HG03439 (cell line): ENCODE measurements around the gene CD33.

Experiments
- ATAC-seq: cut with Tn5 transposase; IDR thresholded peaks from one replicate; pipeline ENCODE4 v1.9.1; 2021; ENCODE audit warnings: mild to moderate bottlenecking, moderate library complexity; ENCODE audit not compliant: unreplicated experiment

CD33 gene

DNA sequence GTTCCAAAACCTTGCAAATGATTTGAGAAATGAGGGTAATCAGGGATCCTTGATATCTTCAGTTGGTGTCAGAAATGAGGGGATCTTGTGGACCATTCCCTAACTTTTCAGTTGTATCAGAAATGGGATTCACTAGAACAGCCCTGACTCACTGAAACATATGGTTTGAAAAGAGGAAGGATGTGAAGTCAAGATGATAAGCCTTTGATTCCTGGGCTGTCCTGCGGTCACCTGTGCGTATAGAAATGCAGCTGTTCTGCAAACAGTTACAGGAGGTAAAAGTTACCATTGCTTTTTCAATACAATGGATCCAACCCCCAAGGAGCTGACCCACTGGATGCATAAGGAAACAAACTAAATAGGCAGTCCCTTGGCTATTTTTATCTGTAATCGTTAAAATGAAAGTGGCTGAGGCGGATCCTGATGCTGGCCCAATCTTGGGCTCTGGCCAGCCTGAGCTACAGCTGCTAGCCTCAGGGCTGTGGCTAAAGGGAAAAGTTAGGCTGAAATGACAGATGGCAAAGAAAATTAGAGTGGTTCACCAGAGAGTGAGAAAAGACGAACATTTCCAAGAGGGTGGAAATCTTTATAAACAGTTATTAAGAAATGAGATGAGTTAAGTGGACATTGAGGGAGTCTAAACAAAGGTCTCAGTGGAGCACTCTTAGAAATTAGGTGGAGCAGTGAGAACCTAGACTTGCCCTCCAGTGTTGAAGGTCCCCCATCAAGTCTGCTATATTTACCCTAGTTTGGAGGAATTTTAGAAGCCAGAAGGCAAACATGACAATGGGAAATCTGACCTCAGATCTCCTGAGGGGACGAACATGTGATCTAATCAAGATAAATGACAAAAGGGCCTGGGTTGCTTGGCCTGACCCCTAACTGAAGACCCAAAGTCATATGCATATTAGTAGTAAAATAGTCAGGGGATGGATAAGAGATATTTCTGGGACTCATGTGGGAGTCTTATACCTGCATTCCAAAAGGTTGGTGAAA lies 33.6 kb downstream of the CD33 start:
- ATAC-seq: no peak

DNA sequence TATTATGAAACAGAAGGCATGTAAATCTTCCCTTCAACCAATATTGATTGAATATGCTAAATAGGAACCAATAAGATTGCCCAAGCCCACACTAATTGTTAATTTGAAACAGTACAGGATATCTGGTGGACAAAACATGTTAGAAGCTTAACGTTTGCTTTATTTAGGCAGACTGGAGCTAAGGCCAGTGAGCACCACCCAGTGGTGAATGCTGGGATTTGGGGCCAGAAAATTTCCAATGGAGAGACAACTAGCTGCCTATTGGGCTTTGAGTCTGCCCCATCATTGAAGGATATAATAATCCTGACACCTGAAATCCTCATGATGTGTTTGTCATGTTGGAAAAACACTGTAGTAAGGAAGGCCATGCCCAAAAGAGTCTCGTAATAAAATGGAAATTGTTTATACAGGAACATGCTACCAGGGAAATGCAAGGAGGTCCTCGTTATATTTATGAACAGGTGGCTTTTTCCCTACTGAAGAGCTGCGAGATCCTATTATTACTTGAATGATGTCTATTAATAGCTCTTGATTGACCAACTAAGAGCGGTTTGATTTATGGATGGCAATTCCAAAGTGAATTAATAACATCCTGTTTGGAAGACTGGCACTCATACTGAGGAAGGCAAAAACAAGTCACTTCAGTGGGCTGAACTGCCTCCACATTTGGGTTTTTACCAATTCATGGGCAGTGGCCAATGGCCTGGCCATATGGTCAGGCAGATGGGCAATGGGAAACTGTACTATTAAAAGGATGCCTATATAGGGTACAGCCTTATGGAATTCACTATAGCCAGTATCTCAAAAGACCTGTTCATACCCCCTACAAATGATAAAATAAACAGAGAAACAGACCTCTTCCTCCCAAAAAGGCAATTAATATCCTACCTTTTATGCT lies 34.7 kb downstream of the CD33 start:
- ATAC-seq: no peak

DNA sequence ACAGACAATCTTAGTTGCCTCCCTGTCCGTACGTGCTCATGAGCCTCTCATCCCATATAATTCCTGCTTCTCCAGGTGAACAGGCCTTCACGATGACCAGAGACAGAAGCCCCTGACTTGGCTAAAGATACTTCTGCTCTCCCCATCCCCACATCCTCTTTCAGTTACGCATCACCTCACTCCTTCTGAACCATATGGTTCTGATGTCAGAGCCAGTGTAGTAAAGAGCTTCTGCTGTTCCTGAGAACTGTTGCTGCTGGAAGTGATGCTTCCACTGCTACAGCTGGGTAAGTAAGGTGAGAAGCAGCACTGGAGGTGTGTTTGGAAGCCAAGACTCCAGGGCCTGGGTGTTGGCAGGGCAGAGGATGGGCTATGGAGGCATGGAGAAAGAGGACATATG lies 38.9 kb downstream of the CD33 start:
- ATAC-seq: no peak

DNA sequence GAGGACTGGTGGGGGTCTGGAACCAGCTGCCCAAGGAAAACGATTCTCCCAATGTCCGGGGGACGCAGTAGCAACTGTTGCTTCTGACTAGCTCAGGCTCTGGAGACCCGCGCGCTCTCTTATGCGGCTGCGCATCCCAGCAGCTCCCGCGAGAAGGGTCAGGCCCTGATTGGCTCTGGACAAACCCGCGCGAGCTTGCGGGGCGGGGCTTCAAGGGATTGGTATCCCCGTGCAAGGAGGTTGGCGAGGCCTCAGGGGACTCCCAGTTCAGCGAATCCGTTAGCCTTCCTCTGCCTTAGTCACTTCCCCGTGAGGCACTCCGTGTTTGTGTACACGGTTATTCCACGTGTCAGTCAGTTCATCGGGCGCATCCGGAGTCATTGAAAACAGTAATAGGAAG lies 46.2 kb downstream of the CD33 start:
- ATAC-seq: no peak

DNA sequence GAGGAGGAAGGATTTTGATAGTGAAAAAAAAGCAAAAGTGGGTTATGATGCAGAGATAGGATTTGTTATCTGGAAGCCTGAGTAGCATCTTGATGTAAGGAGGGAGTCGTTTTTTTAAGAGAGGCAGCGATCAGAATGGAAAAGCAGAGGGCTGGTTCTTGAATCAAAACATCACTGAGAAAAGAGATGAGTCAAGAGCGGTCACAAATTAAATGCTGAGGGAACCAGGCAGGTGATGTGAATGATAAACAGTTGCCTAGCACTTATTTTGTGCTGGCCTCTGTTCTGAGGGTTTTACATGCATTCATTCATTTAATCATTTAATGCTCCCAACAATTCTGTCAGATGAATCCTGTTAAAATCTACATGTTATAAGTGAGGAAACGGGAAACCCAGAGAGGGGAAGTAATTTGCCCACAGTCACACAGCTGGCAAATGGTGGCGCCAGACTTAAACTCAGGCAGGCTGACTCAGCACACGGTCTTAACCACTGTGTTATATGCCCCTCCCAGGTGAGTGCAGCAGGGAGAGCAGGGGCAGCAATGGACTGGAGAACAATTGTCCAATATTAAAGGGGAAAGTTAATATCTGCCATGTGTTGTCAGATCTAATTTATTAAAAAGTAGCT lies 47.4 kb downstream of the CD33 start:
- ATAC-seq: no peak

DNA sequence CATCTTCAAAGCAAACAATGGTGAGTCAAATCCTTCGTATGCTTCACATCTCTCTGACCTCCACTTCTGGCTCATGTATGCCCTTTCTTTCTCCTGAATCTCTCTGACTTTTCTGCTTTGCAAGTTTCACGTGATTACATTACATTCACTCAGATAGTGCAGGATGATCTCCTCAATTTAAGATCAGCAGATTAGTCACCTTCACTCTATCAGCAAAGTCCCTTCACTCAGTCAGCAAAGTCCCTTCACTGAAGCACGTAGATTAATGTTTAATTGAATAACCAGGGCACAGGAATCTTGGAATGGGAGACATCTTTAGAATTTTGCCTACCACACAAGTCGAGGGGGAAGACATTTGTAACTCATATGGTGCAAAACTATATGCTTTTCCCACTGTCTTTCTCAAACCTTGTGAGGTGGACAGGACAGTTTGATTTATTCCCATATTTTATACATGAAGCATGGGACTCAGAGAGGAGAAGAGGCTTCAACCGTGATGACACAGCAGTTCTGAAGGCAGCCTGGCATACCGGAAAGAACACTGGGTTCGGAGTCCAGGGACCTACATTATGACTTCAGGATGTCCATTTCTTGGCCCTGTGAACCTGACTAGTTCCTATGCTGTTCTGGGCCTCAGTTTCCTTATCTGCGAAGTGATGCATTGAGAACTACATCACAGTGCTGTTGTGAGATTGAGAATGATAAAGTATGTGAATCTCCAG lies 49.3 kb downstream of the CD33 start:
- no peak for ATAC-seq

DNA sequence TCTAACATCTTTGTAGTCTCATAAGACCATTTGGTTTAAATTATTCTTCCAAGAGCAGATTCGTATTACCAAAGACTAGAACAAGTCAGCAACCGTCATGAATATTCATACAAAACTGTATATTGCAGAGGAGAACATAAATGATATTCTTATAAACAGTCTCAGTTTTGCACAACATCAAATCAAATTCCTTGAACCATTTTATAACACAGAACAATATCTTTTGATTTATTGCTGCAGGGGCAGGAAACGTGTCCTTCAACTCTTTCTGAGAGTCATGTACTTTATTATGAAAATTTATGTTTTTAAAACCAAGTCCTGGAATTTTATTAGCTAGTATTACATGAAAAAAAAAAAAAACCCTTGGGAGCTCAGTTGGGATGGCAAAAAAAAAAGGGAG lies 52.2 kb downstream of the CD33 start:
- ATAC-seq: no peak

DNA sequence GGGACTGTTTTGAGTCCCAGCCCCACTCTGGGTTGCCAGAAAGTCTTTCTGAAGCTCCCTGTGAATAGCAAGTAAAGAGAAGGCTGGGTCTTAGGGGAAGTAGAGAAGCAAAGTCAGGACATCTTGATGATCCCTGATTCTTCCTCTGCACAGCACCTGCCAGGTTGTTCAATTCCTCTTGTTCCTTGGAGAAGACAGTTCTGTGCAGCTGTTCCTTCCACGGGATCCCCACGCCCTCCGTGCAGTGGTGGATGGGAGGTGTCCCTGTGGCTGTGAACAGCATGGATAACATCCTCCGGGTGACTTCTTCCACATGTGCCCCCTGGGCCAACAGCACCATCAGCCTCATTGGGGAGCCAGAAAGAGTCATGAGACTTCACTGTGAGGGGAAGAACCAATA lies 57.5 kb downstream of the CD33 start:
- ATAC-seq: no peak

DNA sequence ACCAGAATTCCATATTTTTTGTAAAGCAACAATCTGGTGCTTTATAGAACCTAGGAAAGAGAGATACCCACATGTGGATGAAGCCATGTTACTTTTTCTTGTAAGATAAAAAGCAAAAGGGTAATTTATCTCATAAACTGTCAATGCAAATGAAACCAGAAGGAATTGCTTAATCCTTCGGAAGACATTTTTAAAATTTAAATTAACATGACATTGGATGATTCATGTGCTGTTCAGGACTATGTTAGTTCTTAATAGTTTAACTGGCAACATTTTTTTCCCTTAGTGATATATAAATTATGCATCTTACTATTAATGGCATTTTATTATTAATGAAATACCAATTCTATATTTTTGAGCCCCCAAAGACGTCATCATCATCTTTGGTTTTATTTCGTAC lies 60.8 kb downstream of the CD33 start:
- no peak for ATAC-seq
